ENCODE results near the gene LINC00237.

LINC00237 gene

DNA sequence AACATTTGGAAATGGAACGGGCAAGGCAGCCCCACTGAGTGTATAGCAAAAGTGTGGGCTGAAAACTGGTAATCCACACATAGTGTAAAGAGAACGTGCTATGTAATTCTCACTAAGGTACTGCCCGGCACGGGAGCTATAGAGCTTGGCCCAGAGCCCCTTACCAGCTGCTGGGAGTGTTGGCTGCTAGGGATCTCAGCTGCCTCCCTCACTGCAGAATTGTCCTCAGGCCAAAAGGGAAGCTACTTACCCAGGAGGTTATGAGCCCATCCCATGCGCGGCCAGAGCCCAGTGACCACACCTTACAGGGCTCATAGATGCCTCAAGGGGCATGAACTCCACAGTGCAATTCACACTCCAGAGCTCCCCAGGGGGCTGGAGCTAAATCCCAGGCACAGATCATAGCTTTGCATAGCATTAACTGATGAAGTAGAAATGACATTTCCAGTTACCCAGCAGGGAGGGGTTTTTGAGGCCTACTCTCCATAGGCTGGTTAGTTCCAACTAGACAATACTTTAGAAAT lies 56.8 kb downstream of the LINC00237 start:
- Histone ChIP-seq H3K9me3 (ENCODE audit: control insufficient read depth, insufficient read depth, low read length) (no peaks in the 10 kb centered on the region), H3K27ac (ENCODE audit: low read depth, low read length) (no peak overlapping the region), H4K20me1 (ENCODE audit: control insufficient read depth, insufficient read depth, low read depth, low read length) (no peaks in the 10 kb centered on the region), H3K4me1 (ENCODE audit: control insufficient read depth, low read length) (peaks cover 16% of the 10 kb centered on the region), H3K79me2 (ENCODE audit: control insufficient read depth, low read length) (no peaks in the 10 kb centered on the region), H3K27me3 (ENCODE audit: control insufficient read depth, low read length) (peaks cover 5% of the 10 kb centered on the region; the same call in 1 of the 2 replicates), H3F3A (ENCODE audit: control insufficient read depth, insufficient read depth) (no peaks in the 10 kb centered on the region), H3K4me2 (ENCODE audit: low read length) (no peak overlapping the region), H3K36me3 (ENCODE audit: control insufficient read depth, low read length) (no peaks in the 10 kb centered on the region), H3K4me3 (ENCODE audit: low read length) (no peak overlapping the region), H3K9me2 (replicated peaks; ENCODE audit: control insufficient read depth, low read length) (no peaks in the 10 kb centered on the region)
- TF ChIP-seq CTCF (IDR thresholded peaks at IDR 0.05; ENCODE audit: low read depth, low read length, poor library complexity, severe bottlenecking) (no peak), EZH2phosphoT487 (IDR thresholded peaks at IDR 0.05; ENCODE audit: borderline replicate concordance, low read length) (no peak)

DNA sequence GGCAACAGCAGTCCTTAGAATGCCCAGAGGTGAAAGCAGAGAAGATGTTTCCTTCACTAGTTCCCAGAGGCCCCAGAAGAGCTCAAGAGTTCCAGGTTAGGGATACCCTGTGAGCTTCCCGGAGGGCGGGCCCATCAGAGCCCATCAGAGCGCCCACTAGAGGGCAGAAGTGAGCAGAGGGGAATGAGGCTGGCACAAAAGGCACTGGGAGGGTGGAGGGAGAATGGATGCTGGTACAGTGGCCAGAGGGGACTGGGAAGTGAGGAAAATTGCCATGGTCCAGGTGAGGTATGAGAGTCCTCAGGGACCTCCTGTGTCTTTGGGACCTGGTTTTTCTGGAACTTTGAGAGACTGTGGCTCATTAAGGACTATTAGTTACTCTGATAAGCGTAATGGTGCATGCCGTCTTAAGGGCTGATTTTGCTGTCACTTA lies 57.3 kb downstream of the LINC00237 start:
- Histone ChIP-seq H3K79me2 (ENCODE audit: control insufficient read depth, low read length) (no peaks in the 10 kb centered on the region), H3K4me1 (ENCODE audit: control insufficient read depth, low read length) (peaks cover 13% of the 10 kb centered on the region), H3K36me3 (ENCODE audit: control insufficient read depth, low read length) (no peaks in the 10 kb centered on the region), H3K27me3 (ENCODE audit: control insufficient read depth, low read length) (peaks cover 5% of the 10 kb centered on the region; the same call in 1 of the 2 replicates), H3F3A (ENCODE audit: control insufficient read depth, insufficient read depth) (no peaks in the 10 kb centered on the region), H3K27ac (ENCODE audit: low read depth, low read length) (no peak overlapping the region), H3K9me2 (replicated peaks; ENCODE audit: control insufficient read depth, low read length) (no peaks in the 10 kb centered on the region), H3K9me3 (ENCODE audit: control insufficient read depth, insufficient read depth, low read length) (no peaks in the 10 kb centered on the region), H3K4me3 (ENCODE audit: low read length) (no peak overlapping the region), H4K20me1 (ENCODE audit: control insufficient read depth, insufficient read depth, low read depth, low read length) (no peaks in the 10 kb centered on the region), H3K4me2 (ENCODE audit: low read length) (no peak overlapping the region)
- TF ChIP-seq CTCF (IDR thresholded peaks at IDR 0.05; ENCODE audit: low read depth, low read length, poor library complexity, severe bottlenecking) = peak; percentile 95
- TF ChIP-seq EZH2phosphoT487 (IDR thresholded peaks at IDR 0.05; ENCODE audit: borderline replicate concordance, low read length) = no peak

DNA sequence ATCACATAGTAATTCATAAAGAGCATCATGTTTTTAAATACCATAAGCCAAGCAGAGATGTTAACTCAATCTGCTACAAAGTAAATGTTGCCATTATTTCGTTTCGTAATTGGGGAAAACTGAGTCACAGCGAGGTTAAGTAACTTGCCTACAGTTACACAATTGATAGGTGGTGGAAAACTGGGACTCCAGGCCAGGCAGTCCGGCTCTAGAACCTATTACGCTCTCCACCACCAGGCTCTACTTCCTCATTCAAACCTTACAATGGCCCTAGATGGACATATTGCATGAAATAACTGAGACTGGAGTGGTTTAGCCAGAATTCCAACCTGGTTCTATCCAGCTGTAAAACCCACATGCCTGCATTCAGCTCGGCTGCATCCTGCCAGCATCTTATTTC lies 58.2 kb downstream of the LINC00237 start:
- H3K36me3 ChIP-seq (ENCODE audit: control insufficient read depth, low read length) = no peaks in the 10 kb centered on the region
- TF ChIP-seq EZH2phosphoT487 (IDR thresholded peaks at IDR 0.05; ENCODE audit: borderline replicate concordance, low read length) = no peak
- no peak for TF ChIP-seq CTCF (IDR thresholded peaks at IDR 0.05; ENCODE audit: low read depth, low read length, poor library complexity, severe bottlenecking)
- no peaks in the 10 kb centered on the region for H3F3A ChIP-seq (ENCODE audit: control insufficient read depth, insufficient read depth)
- no peaks in the 10 kb centered on the region for H3K9me3 ChIP-seq (ENCODE audit: control insufficient read depth, insufficient read depth, low read length)
- H4K20me1 ChIP-seq (ENCODE audit: control insufficient read depth, insufficient read depth, low read depth, low read length) = no peaks in the 10 kb centered on the region
- H3K79me2 ChIP-seq (ENCODE audit: control insufficient read depth, low read length) = no peaks in the 10 kb centered on the region
- H3K9me2 ChIP-seq (replicated peaks; ENCODE audit: control insufficient read depth, low read length) = no peaks in the 10 kb centered on the region
- no peak overlapping the region for H3K4me2 ChIP-seq (ENCODE audit: low read length)
- no peak overlapping the region for H3K27ac ChIP-seq (ENCODE audit: low read depth, low read length)
- no peak overlapping the region for H3K4me3 ChIP-seq (ENCODE audit: low read length)
- H3K4me1 ChIP-seq (ENCODE audit: control insufficient read depth, low read length) = peaks cover 4% of the 10 kb centered on the region
- peaks cover 5% of the 10 kb centered on the region; the same call in 1 of the 2 replicates for H3K27me3 ChIP-seq (ENCODE audit: control insufficient read depth, low read length)
